ENCODE data around the gene PHC3.

GRCh38 chr3:170111147-170111771 is 70.3 kb downstream of the PHC3 start:
- TF ChIP-seq EZH2 (IDR thresholded peaks at IDR 0.05; ENCODE audit: insufficient read depth, poor library complexity, severe bottlenecking) (no peak), EZH2phosphoT487 (IDR thresholded peaks at IDR 0.05; ENCODE audit: insufficient read depth, low read depth) (no peak)

All from GM23248 (cell line).